ENCODE measurements around the gene ACTN1.

GRCh38 chr14:68969278-68970033 lies 9.6 kb downstream of the ACTN1 start:
- TF ChIP-seq ZNF664 (tag by site-specific recombination; IDR thresholded peaks at IDR 0.05) (no peak), ZSCAN23 (tag by site-specific recombination; IDR thresholded peaks at IDR 0.05) (no peak), ZNF280D (tag by site-specific recombination; IDR thresholded peaks at IDR 0.05) (no peak), ZBTB1 (tag by site-specific recombination; IDR thresholded peaks at IDR 0.05) (no peak), ZBTB44 (tag by site-specific recombination; IDR thresholded peaks at IDR 0.05) (no peak), ZNF830 (tag by site-specific recombination; IDR thresholded peaks at IDR 0.05; ENCODE audit: low read depth) (no peak), ZNF670 (tag by site-specific recombination; IDR thresholded peaks at IDR 0.05; ENCODE audit: low read depth) (no peak)
